ENCODE data around the gene HTR7. TPM values are rescaled to one million over a fixed set of nuclear protein-coding genes. Genes with fewer than 3 reads are reported as not detected.

The HTR7 gene
- total RNA-seq, 1 donor from 2014 or later: 0.22 TPM

DNA sequence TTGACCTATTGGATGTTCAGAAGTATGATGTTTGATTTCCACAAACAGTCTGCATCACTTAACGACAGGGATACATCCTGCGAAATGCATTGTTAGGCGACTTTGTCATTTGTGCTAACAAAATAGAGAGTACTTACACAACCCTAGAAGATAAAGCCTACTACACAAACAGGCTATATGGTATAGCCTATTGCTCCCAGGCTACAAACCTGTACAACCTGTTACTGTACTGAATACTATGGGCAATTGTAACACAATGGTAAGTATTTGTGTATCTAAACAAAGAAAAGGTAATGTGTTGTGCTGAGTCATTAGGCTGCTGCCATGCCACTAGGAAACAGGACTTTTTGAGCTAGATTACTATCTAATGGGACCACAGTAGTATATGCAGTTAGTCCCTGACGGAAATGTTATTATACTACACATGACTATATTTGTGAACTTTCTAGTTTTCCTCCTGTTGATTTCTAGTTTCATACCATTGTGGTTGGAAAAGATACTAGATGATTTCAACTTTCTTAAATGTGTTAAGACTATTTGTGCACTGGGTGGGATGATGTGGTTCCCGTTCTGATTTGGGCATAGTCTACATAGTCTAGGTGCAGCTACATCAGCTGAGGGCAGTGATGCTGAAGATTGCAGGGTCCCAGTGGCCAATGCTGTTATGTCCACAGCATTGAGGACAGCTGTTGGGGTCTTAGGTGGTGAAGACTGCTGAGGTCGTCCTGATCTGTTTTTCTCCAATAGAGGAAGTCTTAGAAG lies 161.7 kb downstream of the HTR7 start:
- Histone ChIP-seq H3K9me3 (replicated peaks) (peaks cover 6% of the 10 kb centered on the region), H3K4me1 (no peaks in the 10 kb centered on the region), H3K27ac (replicated peaks) (no peak overlapping the region), H3K27me3 (ENCODE audit: low read depth) (no peaks in the 10 kb centered on the region), H3K36me3 (no peaks in the 10 kb centered on the region), H3K4me3 (no peak overlapping the region)
- intact Hi-C loops (cut with micrococcal nuclease): no loop called here
- DNase-seq: no peak
- no peak for TF ChIP-seq CTCF (IDR thresholded peaks at IDR 0.05; ENCODE audit: borderline replicate concordance)

Other genes with a start within 250 kb of the HTR7 start
- gene RPP30, start 13.9 kb upstream of the HTR7 start, total RNA-seq: 31.6 TPM
- 2,047 TPM for gene ANKRD1, start 63.0 kb upstream of the HTR7 start, total RNA-seq